PFSK-1 (cell line): ENCODE data around the gene TMEM271.

Source experiments
- FOXP2 ChIP-seq: optimal IDR thresholded peaks from 2 replicates; pipeline ENCODE3; 2011; ENCODE audit warnings: borderline replicate concordance, control low read depth, inconsistent platforms; ENCODE audit not compliant: insufficient read depth; ENCODE audit errors: extremely low read length, extremely low read depth
- POLR2AphosphoS5 ChIP-seq: IDR thresholded peaks from 2 replicates; pipeline ENCODE4 v1.6.1; 2012; ENCODE audit warnings: low read depth, mild to moderate bottlenecking, control low read depth, low read length, moderate library complexity
- REST ChIP-seq, 2 experiments: IDR thresholded peaks; 2 replicates each; pipeline versions ENCODE4 v1.6.1 to v1.8.0; 2011 to 2012; ENCODE audit warnings: low read depth in 2 of 2, low read length in 2 of 2, control low read depth in 1 of 2, inconsistent platforms in 1 of 2, mild to moderate bottlenecking in 1 of 2, moderate library complexity in 1 of 2; ENCODE audit not compliant: insufficient read depth in 1 of 2
- SIN3A ChIP-seq: IDR thresholded peaks from 2 replicates; pipeline ENCODE4 v1.6.1; 2012; ENCODE audit warnings: mild to moderate bottlenecking, low read length, moderate library complexity, borderline replicate concordance; ENCODE audit not compliant: insufficient read depth
- TAF1 ChIP-seq: IDR thresholded peaks from 2 replicates; pipeline ENCODE4 v1.6.1; 2012; ENCODE audit warnings: low read length, control low read depth, borderline replicate concordance; ENCODE audit not compliant: insufficient read depth

Gene TMEM271

GRCh38 chr4:572594-572993 is 3.5 kb downstream of the TMEM271 start:
- TF ChIP-seq FOXP2 (no peak), REST (IDR thresholded peaks at IDR 0.05; ENCODE audit: insufficient read depth in 1 of 2, low read depth in 2 of 2, low read length in 2 of 2) (no peak), POLR2AphosphoS5 (no peak)

GRCh38 chr4:571838-572572 is 4.1 kb downstream of the TMEM271 start:
- TF ChIP-seq POLR2AphosphoS5 (no peak), REST (IDR thresholded peaks at IDR 0.05; ENCODE audit: insufficient read depth in 1 of 2, low read depth in 2 of 2, low read length in 2 of 2) (no peak), SIN3A (no peak), FOXP2 (no peak), TAF1 (no peak)

- TF ChIP-seq FOXP2 (no peak), SIN3A (no peak), REST (IDR thresholded peaks at IDR 0.05; ENCODE audit: insufficient read depth in 1 of 2, low read depth in 2 of 2, low read length in 2 of 2) (no peak)
Measured at GRCh38 chr4:570754-571153, 5.3 kb downstream of the TMEM271 start.

- TF ChIP-seq SIN3A (no peak), FOXP2 (no peak), POLR2AphosphoS5 (no peak), TAF1 (no peak)
Measured at GRCh38 chr4:569958-570667, 6.0 kb downstream of the TMEM271 start.

GRCh38 chr4:568962-569361 is 7.1 kb downstream of the TMEM271 start:
- TF ChIP-seq TAF1 (no peak), FOXP2 (no peak), POLR2AphosphoS5 (no peak), REST (IDR thresholded peaks at IDR 0.05; ENCODE audit: insufficient read depth in 1 of 2, low read depth in 2 of 2, low read length in 2 of 2) (no peak), SIN3A (no peak)
